ENCODE results near the gene RARB. TPM values are rescaled to one million over a fixed set of nuclear protein-coding genes. Genes with fewer than 3 reads are reported as not detected.

RARB gene
- total RNA-seq (under 1 TPM; 0.63 to 0.99 TPM), polyA plus RNA-seq (ENCODE audit: insufficient read depth, low read depth, low replicate concordance) (1.5 TPM)
- long read RNA-seq, donor 1, partial matches to known transcripts = 0 of 3 reads
- long read RNA-seq, donor 1, other reads (novel, unspliced or antisense) = 0 of 3 reads
- long read RNA-seq, donor 2, partial matches to known transcripts = 51 of 52 reads
- long read RNA-seq, donor 2, other reads (novel, unspliced or antisense) = 0 of 52 reads

- peak; percentile 62 for DNase-seq
- intact Hi-C loops (cut with DNase I; ENCODE audit: low total_unique reads) = no loop called here
- TF ChIP-seq POLR2A (IDR thresholded peaks at IDR 0.05) (no peak), CTCF (IDR thresholded peaks at IDR 0.05) (no peak)
- Histone ChIP-seq H3K4me3 (peak within 1 kb of the TSS; percentile 46 to 59), H3K27me3 (no peaks in the 10 kb centered on the region), H3K9me3 (no peaks in the 10 kb centered on the region), H3K4me1 (no peaks in the 10 kb centered on the region), H3K27ac (no peak within 1 kb of the TSS), H3K36me3 (ENCODE audit: low read depth, missing control alignments) (no peaks in the 10 kb centered on the region)
- 0 to 1% methylated on average over 27 of the region's 27 CpGs for WGBS, 2 donors
Measured at GRCh38 chr3:25427942-25428788, at the start of gene RARB. Gene RARB, plus strand, starts transcription at chr3:25428263. Its CDS starts 469 bp downstream, at chr3:25428732.

- Histone ChIP-seq H3K27ac (no peak overlapping the region), H3K27me3 (no peaks in the 10 kb centered on the region), H3K9me3 (no peaks in the 10 kb centered on the region), H3K4me3 (no peak overlapping the region), H3K4me1 (no peaks in the 10 kb centered on the region), H3K36me3 (ENCODE audit: low read depth, missing control alignments) (no peaks in the 10 kb centered on the region)
- intact Hi-C loops (cut with DNase I; ENCODE audit: low total_unique reads) = no loop called here
- DNase-seq = no peak
- WGBS, 2 donors = 81 to 83% methylated on average over 2 of the region's 2 CpGs
- TF ChIP-seq POLR2A (IDR thresholded peaks at IDR 0.05) = no peak
Measured at GRCh38 chr3:25378786-25379311, 49.2 kb upstream of the RARB start.

- 49 to 53% methylated on average over 9 of the region's 9 CpGs for WGBS, 2 donors
- H3K4me3 ChIP-seq = no peak overlapping the region
- no peak overlapping the region for H3K27ac ChIP-seq
- no peaks in the 10 kb centered on the region for H3K9me3 ChIP-seq
- intact Hi-C loops (cut with DNase I; ENCODE audit: low total_unique reads) = no loop called here
- no peaks in the 10 kb centered on the region for H3K27me3 ChIP-seq
- DNase-seq = no peak
- no peaks in the 10 kb centered on the region for H3K4me1 ChIP-seq
- no peaks in the 10 kb centered on the region for H3K36me3 ChIP-seq (ENCODE audit: low read depth, missing control alignments)
- TF ChIP-seq POLR2A (IDR thresholded peaks at IDR 0.05) = no peak
- TF ChIP-seq CTCF (IDR thresholded peaks at IDR 0.05) = no peak
Measured at GRCh38 chr3:25380222-25380739, 47.8 kb upstream of the RARB start.

GRCh38 chr3:25381083-25381482 is 47.0 kb upstream of the RARB start:
- no peak overlapping the region for H3K4me3 ChIP-seq
- TF ChIP-seq POLR2A (IDR thresholded peaks at IDR 0.05) (no peak), CTCF (IDR thresholded peaks at IDR 0.05) (no peak)
- H3K36me3 ChIP-seq (ENCODE audit: low read depth, missing control alignments) = no peaks in the 10 kb centered on the region
- no peaks in the 10 kb centered on the region for H3K4me1 ChIP-seq
- WGBS, 2 donors = 65 to 69% methylated on average over 3 of the region's 3 CpGs
- H3K27me3 ChIP-seq = no peaks in the 10 kb centered on the region
- no peaks in the 10 kb centered on the region for H3K9me3 ChIP-seq
- DNase-seq = no peak
- no peak overlapping the region for H3K27ac ChIP-seq
- intact Hi-C loops (cut with DNase I; ENCODE audit: low total_unique reads) = no loop called here

GRCh38 chr3:25384471-25384870 is 43.6 kb upstream of the RARB start:
- no peak for DNase-seq
- intact Hi-C loops (cut with DNase I; ENCODE audit: low total_unique reads) = no loop called here
- no peak overlapping the region for H3K4me3 ChIP-seq
- H3K27me3 ChIP-seq = no peaks in the 10 kb centered on the region
- 52 to 68% methylated on average over 3 of the region's 3 CpGs for WGBS, 2 donors
- no peak for TF ChIP-seq CTCF (IDR thresholded peaks at IDR 0.05)
- no peak for TF ChIP-seq POLR2A (IDR thresholded peaks at IDR 0.05)
- H3K36me3 ChIP-seq (ENCODE audit: low read depth, missing control alignments) = no peaks in the 10 kb centered on the region
- no peaks in the 10 kb centered on the region for H3K4me1 ChIP-seq
- H3K27ac ChIP-seq = no peak overlapping the region
- H3K9me3 ChIP-seq = no peaks in the 10 kb centered on the region
